Right lobe of liver (tissue), 6 donors: ENCODE measurements around the gene TCERG1. TPM values are rescaled to one million over a fixed set of nuclear protein-coding genes. Genes with fewer than 3 reads are reported as not detected.
A peak's percentile ranks its signal among the peaks of the same experiment; 100 is the strongest.

Experiments used
- ATAC-seq, 4 donors: fragments of 200-7000 bp; cut with Tn5 transposase; one replicate each; pipeline ENCODE4 v1.9.1; 2020; ENCODE audit warnings: mild to moderate bottlenecking in 4 of 4, moderate library complexity in 4 of 4
- DNase-seq, 3 donors: peaks; one replicate each; pipeline ENCODE4 v3.0.0-alpha.2; 2020
- H3K27ac ChIP-seq, 3 donors: fragments of 200-600 bp; one replicate each; pipeline ENCODE4 v1.8.0; 2022
- H3K27me3 ChIP-seq, 2 donors: fragments of 200-600 bp; one replicate each; pipeline ENCODE4 v1.8.0; 2022
- H3K36me3 ChIP-seq, 4 donors: fragments of 200-600 bp; sonication (generic) in 1 of 4; one replicate each; pipeline versions ENCODE4 v1.5.1 to v1.8.0; 2017 to 2022; ENCODE audit warnings: control low read depth in 1 of 4
- H3K4me1 ChIP-seq, 4 donors: fragments of 200-600 bp; sonication (generic) in 1 of 4; one replicate each; pipeline versions ENCODE4 v1.5.1 to v1.8.0; 2017 to 2022; ENCODE audit warnings: control low read depth in 1 of 4
- H3K4me3 ChIP-seq, 3 donors: fragments of 200-600 bp; one replicate each; pipeline ENCODE4 v1.8.0; 2022
- H3K9me3 ChIP-seq, 4 donors: fragments of 200-600 bp; sonication (generic) in 1 of 4; one replicate each; pipeline versions ENCODE4 v1.5.1 to v1.8.0; 2017 to 2022; ENCODE audit warnings: control low read depth in 1 of 4
- CTCF ChIP-seq, 4 donors: fragments of 200-600 bp in 3 of 4; fragments of 450-650 bp in 1 of 4; IDR thresholded peaks; one replicate each; pipeline versions ENCODE4 v1.5.1 to v1.8.0; 2016 to 2022; ENCODE audit warnings: antibody characterized with exemption in 4 of 4, mild to moderate bottlenecking in 2 of 4
- POLR2A ChIP-seq: fragments of 450-650 bp; IDR thresholded peaks from one replicate; pipeline ENCODE4 v1.6.1; 2017; ENCODE audit warnings: antibody characterized with exemption, mild to moderate bottlenecking
- WGBS: methylation state at CpG from one replicate; pipeline ENCODE4 v1.1.6; 2018; ENCODE audit warnings: low coverage, low lambda C conversion rate; ENCODE audit not compliant: insufficient coverage; ENCODE audit errors: missing lambda C conversion rate; 5-methylcytosine and 5-hydroxymethylcytosine counted together
- intact Hi-C, 2 donors: fragments of 100-400 bp; cut with DNase I; formaldehyde crosslinking; loops; one replicate each; pipeline versions ENCODE4 v1.11.2 to v1.14.1; 2022
- total RNA-seq, 6 experiments: library from RNA; depleted of rRNA in 2 of 6; stranded (reverse); fragments of >200 nt in 2 of 6; fragmentation: NEBNext Ultra II Directional in 3 of 6; extraction: Animal tissue kit (Norgen Biotek cat#: 25700) in 3 of 6; gene quantifications; one replicate each; pipeline versions ENCODE4 v1.1.0 to v1.2.4, GENCODE V29; 2016 to 2023
- donor health status: DM: no; HTN: yes; CAD: no.
- donor health status: DM: no; HTN: no; CAD: no.
- donor health status: DM: no; HTN: no; CAD: no.
- donor health status: DM: no; HTN: yes; CAD: no.
- donor health status: DM: no; HTN: yes; CAD: no.

Gene TCERG1
- total RNA-seq, 6 experiments from 2014 or later = 9.7 to 27.4 (median 18.4) TPM

- no peak for ATAC-seq
- whole genome bisulfite sequencing = 25% methylated on average over 1 of the region's 2 CpGs
- no peak for TF ChIP-seq POLR2A
- TF ChIP-seq CTCF (IDR thresholded peaks at IDR 0.05) = no peak
These were observed 82.9 kb downstream of the TCERG1 start for GRCh38 chr5:146529984-146530383.

GRCh38 chr5:146533260-146533857 is 86.2 kb downstream of the TCERG1 start:
- no peaks in the 10 kb centered on the region for H3K9me3 ChIP-seq
- H3K4me3 ChIP-seq = no peak overlapping the region
- DNase-seq (peak; percentile 63 to 73 (median 68)), ATAC-seq (peak; percentile 94 to 97 (median 96))
- intact Hi-C loops = no loop called here
- H3K36me3 ChIP-seq = no peaks in the 10 kb centered on the region
- WGBS = 22% methylated on average over 6 of the region's 7 CpGs
- H3K27me3 ChIP-seq = no peaks in the 10 kb centered on the region
- H3K27ac ChIP-seq = no peak overlapping the region
- H3K4me1 ChIP-seq = no peaks in the 10 kb centered on the region
- no peak for TF ChIP-seq POLR2A
- peak; percentile 75 to 84 (median 80) for TF ChIP-seq CTCF (IDR thresholded peaks at IDR 0.05)

More at GRCh38 chr5:146529984-146530383, 82.9 kb downstream of the TCERG1 start:
- Histone ChIP-seq H3K27me3 (no peaks in the 10 kb centered on the region), H3K9me3 (no peaks in the 10 kb centered on the region), H3K4me3 (no peak overlapping the region), H3K36me3 (no peaks in the 10 kb centered on the region), H3K27ac (no peak overlapping the region), H3K4me1 (no peaks in the 10 kb centered on the region)
- intact Hi-C loops = no loop called here
- no peak for DNase-seq

DNA sequence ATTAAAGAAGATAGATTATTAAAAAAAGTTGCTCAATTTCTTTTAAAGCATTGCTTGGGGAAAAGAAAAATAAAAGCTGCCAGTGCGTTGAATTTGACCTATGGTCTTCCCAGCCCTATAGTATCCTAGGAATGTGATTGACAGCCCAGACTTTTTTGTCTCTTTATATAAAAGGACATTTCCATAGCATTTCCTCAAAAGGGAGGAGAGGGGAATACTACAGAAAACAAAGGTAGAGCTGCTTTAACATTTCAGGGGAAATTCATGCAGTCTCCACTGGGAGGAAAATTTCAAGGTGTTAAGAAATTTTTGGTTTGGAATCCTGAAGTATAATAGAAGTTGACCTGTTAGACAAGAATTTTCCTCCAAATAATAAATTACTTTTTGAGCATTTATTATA is 86.7 kb downstream of the TCERG1 start:
- no peak overlapping the region for H3K27ac ChIP-seq
- H3K9me3 ChIP-seq = no peaks in the 10 kb centered on the region
- no peaks in the 10 kb centered on the region for H3K27me3 ChIP-seq
- 0% methylated on average over 1 of the region's 1 CpG for WGBS
- intact Hi-C loops = no loop called here
- ATAC-seq (no peak), DNase-seq (no peak)
- TF ChIP-seq CTCF (IDR thresholded peaks at IDR 0.05) (no peak), POLR2A (no peak)
- H3K36me3 ChIP-seq = no peaks in the 10 kb centered on the region
- H3K4me1 ChIP-seq = no peaks in the 10 kb centered on the region
- H3K4me3 ChIP-seq = no peak overlapping the region

GRCh38 chr5:146538432-146538831 is 91.3 kb downstream of the TCERG1 start:
- Histone ChIP-seq H3K36me3 (no peaks in the 10 kb centered on the region), H3K4me3 (no peak overlapping the region), H3K27ac (no peak overlapping the region), H3K9me3 (no peaks in the 10 kb centered on the region), H3K27me3 (no peaks in the 10 kb centered on the region), H3K4me1 (peaks cover 0 to 5% (median 0%) of the 10 kb centered on the region in 4 donors)
- no peak for TF ChIP-seq CTCF (IDR thresholded peaks at IDR 0.05)
- TF ChIP-seq POLR2A = no peak
- 78% methylated on average over 1 of the region's 3 CpGs for WGBS
- intact Hi-C loops = no loop called here
- no peak for ATAC-seq
- DNase-seq = no peak
